Activated CD4-positive, CD25-positive, alpha-beta regulatory T cell treated with anti-CD3 and anti-CD28 coated beads, Interleukin-2, amount 50 U/mL, for 72 hours (primary cell): ENCODE results near the gene COQ8A.
A peak's percentile ranks its signal among the peaks of the same experiment; 100 is the strongest.
"Not testable (repeated sequence)": the region's sequence is repeated elsewhere in the genome, so short reads cannot be mapped to it uniquely, and the experiment has no call there.

Experiments used
- DNase-seq: peaks from one replicate; pipeline ENCODE4 v3.0.0; 2021

COQ8A gene

GRCh38 chr1:226953175-226953800 lies 13.2 kb downstream of the COQ8A start:
- DNase-seq: no peak

- no peak for DNase-seq
Measured at GRCh38 chr1:226954337-226954736, 14.2 kb downstream of the COQ8A start.

DNA sequence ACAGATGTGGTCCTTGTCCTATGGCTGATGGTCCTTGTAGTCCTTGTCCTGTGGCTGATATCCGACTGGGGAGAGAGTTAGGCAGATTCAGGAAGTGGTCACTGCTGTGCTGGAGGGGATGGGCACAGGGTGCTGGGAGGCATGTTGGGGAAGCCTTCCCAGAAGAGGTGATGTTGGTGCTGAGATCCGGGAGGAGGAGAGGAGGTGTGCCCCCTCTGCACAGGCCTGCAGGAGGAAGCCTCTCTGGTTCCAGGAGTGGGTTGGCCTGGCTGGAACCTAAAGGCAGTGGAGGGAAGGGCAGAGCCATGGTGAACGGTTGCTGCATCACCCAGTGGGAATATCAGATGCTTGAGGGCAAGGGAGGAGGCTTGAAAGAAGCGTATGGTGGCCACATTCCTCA lies 14.7 kb downstream of the COQ8A start:
- DNase-seq: no peak

- DNase-seq: not testable (repeated sequence)
Measured at GRCh38 chr1:226955857-226956256, 15.8 kb downstream of the COQ8A start.

DNA sequence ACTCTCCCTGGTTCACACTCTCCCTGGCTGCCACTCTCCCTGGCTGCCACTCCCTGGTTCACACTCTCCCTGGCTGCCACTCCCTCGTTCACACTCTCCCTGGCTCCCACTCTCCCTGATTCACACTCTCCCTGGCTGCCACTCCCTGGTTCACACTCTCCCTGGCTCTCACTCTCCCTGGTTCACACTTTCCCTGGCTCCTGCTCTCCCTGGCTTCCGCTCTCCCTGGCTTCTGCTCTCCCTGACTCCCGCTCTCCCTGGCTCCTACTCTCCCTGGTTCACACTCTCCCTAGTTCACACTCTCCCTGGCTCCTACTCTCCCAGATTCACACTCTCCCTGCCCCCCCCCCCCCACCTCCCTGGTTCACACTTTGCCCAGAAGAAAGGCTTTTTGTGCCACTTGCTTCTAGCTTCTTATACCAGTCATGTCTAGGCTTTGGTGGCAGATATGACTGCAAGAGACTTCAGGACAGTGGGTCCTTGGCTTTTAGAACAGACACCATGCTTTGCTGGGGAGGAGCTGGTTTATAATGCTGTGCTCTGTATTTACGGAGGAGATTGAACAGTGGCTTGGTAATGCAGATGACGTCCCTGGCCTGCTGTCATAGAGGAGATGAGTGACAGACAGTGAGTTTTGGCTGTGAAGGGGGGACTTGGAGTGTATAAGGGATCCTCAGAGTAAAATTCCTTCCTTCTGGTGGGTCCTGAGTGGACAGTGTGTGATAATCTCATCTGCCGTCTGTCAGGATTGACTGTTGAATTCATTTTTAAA lies 17.0 kb downstream of the COQ8A start:
- peak; percentile 1 for DNase-seq

DNA sequence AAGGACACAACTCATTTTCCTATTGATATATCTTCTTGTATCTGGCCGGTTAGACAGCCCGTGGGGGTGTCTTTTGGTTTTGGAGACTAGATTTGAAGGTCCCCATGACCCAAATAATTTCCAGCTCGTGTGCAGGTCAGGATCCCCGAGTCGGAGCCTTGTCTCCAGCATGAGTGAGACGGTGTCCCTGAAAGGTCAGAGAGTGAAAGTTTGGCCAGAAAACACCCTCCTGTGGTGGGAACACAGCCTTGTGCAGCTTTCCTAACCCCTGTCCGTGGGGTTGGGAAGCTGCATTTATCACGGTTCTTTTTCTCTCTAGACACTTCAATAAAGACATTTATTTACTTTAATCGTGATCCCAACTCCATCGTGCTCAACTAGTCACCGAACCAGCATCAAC lies 17.6 kb downstream of the COQ8A start:
- peak; percentile 12 for DNase-seq

DNA sequence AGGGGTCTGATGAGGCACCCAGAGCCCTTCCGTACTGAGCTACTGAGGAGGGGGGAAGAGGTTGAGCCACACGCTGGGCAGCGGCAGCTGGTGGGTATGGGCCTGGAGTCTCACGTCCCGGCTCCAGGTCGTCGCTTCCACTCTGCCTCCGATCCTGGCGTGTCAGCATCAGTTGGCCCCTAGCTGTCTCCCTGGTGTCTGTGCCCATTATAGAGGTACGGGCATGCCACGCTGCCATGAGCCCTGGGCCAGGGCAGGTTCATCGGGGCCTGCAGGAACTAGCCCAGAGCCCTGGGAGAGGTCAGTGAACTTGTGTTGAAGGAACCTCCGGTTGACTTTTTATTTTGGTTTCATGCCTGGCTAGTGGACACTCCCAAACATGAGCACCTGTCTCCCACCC lies 18.2 kb downstream of the COQ8A start:
- DNase-seq: no peak

GRCh38 chr1:226960256-226960655 lies 20.2 kb downstream of the COQ8A start:
- no peak for DNase-seq

DNA sequence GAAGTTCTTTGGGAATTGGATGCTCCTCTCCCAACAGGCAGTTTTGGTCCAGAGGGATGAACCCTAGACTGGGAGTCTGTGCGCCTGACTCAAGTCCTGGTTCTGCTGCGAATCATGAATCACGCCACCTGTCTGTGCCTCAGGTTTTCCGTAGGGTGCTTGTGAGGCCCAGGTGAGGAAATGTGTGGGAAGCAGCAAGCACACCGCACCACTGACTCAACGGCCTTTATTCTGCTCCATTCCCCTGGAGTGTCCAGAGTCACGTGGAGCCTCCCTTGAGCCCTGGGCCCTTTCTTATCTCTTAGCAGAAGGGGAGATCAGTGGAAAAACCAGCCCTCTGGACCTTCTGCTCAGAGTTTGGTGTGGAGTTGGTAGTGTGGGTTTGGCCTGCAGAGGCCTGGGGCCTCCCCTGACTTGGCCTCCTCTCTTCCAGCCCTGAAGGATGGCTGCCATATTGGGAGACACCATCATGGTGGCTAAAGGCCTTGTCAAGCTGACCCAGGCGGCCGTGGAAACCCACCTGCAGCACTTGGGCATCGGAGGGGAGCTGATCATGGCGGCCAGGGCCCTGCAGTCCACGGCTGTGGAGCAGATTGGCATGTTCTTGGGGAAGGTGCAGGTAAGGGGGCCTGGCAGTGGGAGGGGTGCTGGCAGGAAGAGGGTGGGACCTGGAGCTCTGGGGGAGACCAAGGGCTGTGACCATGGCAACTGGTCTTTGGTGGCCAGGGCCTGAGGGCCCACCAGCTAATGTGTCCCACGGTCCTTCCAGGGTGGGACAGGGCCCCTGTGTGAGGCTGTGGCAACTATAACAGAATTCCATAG lies 21.1 kb downstream of the COQ8A start:
- DNase-seq: no peak

DNA sequence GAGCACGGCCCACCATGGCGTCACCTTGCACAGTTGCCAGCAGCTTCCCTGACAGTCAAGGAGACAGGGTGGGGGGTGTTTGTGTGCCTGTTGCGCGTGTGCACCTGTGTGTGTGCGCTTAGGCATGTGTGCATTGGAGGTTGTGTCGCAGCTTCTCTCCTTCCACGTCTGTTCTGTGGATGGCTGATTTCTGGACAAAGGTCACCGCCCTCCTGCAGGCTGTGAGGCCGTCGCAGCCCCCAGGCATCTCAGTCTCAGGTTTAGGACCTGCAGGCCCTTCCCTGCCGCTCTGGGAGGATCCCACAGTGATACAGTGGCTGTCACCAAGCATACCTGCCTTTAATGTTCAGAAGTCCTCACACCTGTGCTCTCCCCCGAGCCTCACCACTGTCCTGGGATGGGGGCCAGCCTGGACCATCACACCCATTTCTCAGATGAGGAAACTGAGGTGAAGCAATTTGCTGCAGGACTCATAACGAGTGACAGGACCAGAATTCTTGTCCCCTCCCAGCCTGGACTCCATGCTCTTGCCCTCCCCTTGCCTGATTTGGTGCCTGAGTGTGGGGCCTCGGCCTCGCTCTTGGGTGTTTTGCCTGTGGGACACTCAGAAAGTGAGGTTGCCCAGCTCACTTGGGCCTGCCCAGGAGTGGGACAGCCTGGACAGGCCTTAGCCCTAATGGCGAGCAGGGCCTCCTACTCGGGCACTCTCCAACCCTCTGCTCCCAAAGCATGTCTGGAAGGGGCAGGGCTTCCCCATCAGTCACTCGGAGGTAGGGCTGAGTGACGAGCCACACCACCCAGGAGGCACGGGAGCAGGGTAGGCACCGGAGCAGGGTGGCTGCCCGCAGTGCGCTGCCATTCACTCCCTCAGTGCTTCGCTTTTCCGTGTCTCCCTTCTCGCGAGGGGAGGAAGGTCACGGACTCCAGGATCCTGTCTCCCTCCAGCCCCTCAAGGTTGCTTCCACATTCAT lies 22.6 kb downstream of the COQ8A start:
- DNase-seq: no peak

GRCh38 chr1:226964068-226964425 lies 24.0 kb downstream of the COQ8A start:
- DNase-seq: no peak

GRCh38 chr1:226964611-226965486 lies 24.8 kb downstream of the COQ8A start:
- no peak for DNase-seq

DNA sequence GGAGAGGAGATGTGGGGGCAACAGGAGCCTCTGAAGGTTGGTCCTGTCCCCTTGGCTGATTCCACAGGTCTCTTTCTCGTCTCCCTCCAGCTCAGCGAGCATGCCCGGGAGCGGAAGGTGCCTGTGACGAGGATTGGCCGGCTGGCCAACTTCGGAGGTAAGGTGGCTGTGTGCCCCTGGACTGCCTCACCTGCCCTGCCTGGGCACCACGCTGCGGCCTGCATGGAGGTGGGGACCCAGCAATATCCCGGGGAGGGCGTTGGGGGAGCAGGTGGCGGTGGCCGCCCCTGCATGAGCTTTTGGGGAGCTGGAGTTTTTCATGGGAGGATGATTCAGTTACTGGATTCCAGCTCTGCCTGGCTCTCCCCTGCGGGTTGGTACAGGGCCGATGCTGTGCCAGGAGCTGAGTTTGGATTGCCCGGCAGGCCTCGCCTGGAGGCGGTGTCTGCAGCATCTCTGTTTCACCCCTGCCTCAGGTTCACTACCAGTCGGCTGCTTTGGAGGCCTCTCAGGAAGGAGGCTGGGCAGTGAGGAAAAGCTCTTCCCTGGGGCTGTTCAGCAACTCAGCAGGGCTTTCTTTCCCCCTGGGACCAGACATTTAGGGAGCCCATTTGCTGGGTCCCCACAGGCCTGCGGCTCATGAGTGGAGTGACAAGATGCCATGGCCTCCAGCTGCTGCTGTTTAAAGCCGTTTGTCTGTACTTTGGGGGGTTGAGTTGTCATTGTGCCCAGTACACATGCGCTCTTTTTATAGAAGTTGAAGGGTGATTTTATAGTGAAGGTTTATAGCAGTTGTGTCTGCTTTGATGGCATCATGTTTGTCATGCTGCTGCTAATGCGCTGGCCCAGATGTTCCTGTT lies 25.7 kb downstream of the COQ8A start:
- no peak for DNase-seq

DNA sequence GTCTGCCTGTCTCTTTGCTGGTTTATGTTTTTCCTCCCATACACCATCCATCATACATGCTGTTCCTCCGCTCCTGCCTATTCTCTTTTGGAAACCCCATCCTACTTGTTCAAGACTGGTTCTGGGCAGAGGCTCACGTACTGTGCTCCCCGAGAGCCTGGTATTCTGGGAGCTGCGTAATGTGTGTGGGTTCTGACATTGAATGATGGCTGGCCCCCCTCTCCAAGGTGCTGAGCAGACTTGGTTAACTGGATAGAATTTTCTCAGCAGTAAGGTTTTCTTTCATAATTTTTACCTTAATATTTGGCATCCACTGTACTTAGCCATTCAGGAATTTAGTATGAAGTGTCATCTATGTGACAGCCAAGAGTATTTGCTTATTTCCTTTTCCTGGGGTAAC lies 26.6 kb downstream of the COQ8A start:
- no peak for DNase-seq

DNA sequence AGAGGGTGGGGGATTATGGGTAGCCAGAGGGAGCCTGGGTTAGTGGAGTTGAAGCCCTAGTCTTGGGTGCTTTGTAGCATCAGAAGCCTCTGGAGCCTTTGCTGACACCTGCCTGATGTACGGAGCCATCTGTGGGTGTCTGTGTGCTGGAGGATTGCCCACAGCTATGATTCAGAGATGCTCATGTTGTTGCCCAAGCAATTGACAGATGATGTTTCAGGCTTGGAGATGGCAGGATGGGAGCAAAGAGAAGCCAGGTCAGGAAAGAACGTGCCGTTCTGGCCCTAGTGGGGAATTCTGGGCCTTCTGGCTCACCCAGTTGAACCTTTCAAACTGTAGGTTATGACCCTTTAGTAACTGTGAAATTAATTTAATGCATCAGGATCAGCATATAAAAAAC lies 27.6 kb downstream of the COQ8A start:
- no peak for DNase-seq

DNA sequence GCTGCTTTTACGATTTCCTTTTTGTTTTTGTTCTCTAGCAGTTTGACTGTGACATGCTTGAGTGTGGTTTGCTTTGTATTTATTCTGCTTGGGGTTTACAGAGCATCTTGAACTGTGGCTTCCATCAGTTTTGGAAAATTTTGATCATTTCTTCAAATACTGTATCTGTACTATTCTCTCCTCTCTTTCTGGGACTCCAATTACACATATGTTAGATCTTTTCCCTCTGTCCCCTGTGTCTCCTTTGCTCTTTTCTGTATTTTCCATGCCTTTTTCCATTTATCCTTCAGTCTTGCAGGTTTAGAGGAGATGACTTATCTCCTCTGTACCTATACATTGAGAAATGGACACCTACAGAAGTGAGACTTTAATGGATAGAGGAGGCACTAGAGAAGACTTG lies 31.7 kb downstream of the COQ8A start:
- DNase-seq: no peak

DNA sequence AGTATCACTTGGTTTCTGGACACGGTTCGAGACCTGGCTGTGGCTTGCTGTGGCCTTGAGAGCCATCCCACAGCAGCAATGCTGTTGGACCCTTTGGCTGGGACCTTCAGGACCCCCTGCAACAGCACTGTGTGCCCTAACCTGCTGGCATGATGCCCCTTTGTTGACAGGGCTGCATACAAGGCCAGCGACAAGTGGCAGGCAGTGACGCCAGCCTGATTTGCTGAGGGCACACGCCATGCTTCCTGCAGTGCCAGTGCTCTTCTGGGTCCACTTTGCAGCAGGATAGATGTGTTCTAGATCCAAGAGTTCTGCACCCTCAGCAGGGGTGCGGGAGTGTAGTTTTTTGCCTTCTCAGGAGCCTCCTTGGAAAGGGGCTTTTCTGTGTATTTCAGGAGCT lies 32.8 kb downstream of the COQ8A start:
- no peak for DNase-seq

DNA sequence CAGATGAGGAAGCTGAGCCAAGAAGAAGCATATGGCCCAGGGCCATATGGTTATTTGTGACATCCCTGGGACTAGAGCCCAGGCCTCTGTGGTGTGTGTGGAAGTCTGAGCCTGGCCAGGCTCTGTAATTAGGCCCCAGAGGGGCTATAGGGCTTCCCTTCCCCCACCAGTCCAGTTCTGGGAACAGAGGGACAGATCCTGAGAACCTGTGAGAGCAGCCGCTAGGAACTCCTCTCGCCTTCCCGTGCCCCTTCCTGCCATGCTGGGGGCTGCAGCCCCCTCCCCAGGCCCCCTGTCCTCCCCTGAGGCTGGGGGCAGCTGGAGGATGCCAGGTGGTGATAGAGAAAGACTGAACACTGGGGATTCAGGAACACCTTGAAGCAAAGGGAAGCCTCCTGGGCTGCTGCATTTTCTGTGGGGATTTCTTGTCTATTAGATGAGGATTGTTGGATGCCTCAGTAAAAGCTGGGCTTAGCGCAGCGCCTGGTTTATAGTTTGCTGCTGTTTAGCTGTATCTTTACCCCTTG lies 33.3 kb downstream of the COQ8A start:
- no peak for DNase-seq

GRCh38 chr1:226973898-226974543 lies 33.9 kb downstream of the COQ8A start:
- DNase-seq: no peak
